ENCODE measurements around the gene MT1B. TPM values are rescaled to one million over a fixed set of nuclear protein-coding genes. Genes with fewer than 3 reads are reported as not detected.

The MT1B gene
- total and polyA plus RNA-seq, 2 of the 13 experiments (the other 11 are each of a cell fraction or from before 2014, with no cell fraction given): 0.89 TPM; not detected in 1

DNA sequence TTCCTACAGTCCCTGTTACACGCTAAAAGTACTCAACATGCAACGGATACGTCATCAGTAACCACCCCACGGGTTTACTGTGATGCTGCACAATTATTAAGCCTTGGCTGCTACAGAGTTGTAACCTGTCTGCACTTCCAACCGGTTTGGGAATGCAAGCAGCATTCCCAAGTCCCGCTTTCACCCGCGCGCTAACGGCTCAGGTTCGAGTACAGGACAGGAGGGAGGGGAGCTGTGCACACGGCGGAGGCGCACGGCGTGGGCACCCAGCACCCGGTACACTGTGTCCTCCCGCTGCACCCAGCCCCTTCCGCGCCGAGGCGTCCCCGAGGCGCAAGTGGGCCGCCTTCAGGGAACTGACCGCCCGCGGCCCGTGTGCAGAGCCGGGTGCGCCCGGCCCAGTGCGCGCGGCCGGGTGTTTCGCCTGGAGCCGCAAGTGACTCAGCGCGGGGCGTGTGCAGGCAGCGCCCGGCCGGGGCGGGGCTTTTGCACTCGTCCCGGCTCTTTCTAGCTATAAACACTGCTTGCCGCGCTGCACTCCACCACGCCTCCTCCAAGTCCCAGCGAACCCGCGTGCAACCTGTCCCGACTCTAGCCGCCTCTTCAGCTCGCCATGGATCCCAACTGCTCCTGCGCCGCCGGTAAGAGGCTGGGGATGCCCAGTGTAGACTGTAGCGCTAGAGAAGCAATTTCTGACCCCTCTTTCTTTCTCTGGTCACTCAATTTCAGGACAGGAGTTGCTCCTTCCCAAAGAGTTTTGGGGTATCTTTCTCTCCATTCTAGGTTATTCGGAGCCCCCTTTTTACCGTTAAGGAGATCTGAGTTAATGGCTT, 43.4 kb upstream of the MT1B start, which contains the start of gene MT2A (continued):
- TF ChIP-seq KDM1A (CRISPR knock-in tag; IDR thresholded peaks at IDR 0.05) (no peak), SIN3B (IDR thresholded peaks at IDR 0.05; ENCODE audit: low read length) (0 out of 2 replicates have a peak, but pooled peaks have one; percentile 25), ZNF530 (CRISPR knock-in tag; IDR thresholded peaks at IDR 0.05; ENCODE audit: low read depth) (0 out of 2 replicates have a peak, but pooled peaks have one; percentile 19), ZNF17 (CRISPR knock-in tag; IDR thresholded peaks at IDR 0.05) (no peak), MIER3 (CRISPR knock-in tag; IDR thresholded peaks at IDR 0.05; ENCODE audit: borderline replicate concordance) (peak; percentile 17; the same call in 1 of the 2 replicates), UBTF (CRISPR knock-in tag; IDR thresholded peaks at IDR 0.05) (peak; percentile 84; the same call in 1 of the 2 replicates), ZNF431 (CRISPR knock-in tag; IDR thresholded peaks at IDR 0.05; ENCODE audit: borderline replicate concordance, low read depth) (peak; percentile 82; the same call in 1 of the 2 replicates), HINFP (CRISPR knock-in tag; IDR thresholded peaks at IDR 0.05; ENCODE audit: low read depth) (no peak), HMGA1 (CRISPR knock-in tag; conservative IDR thresholded peaks at IDR 0.05) (no peak), ZMYM2 (CRISPR knock-in tag; IDR thresholded peaks at IDR 0.05) (0 out of 2 replicates have a peak, but pooled peaks have one; percentile 61)
- TF ChIP-seq, protein P1, sequence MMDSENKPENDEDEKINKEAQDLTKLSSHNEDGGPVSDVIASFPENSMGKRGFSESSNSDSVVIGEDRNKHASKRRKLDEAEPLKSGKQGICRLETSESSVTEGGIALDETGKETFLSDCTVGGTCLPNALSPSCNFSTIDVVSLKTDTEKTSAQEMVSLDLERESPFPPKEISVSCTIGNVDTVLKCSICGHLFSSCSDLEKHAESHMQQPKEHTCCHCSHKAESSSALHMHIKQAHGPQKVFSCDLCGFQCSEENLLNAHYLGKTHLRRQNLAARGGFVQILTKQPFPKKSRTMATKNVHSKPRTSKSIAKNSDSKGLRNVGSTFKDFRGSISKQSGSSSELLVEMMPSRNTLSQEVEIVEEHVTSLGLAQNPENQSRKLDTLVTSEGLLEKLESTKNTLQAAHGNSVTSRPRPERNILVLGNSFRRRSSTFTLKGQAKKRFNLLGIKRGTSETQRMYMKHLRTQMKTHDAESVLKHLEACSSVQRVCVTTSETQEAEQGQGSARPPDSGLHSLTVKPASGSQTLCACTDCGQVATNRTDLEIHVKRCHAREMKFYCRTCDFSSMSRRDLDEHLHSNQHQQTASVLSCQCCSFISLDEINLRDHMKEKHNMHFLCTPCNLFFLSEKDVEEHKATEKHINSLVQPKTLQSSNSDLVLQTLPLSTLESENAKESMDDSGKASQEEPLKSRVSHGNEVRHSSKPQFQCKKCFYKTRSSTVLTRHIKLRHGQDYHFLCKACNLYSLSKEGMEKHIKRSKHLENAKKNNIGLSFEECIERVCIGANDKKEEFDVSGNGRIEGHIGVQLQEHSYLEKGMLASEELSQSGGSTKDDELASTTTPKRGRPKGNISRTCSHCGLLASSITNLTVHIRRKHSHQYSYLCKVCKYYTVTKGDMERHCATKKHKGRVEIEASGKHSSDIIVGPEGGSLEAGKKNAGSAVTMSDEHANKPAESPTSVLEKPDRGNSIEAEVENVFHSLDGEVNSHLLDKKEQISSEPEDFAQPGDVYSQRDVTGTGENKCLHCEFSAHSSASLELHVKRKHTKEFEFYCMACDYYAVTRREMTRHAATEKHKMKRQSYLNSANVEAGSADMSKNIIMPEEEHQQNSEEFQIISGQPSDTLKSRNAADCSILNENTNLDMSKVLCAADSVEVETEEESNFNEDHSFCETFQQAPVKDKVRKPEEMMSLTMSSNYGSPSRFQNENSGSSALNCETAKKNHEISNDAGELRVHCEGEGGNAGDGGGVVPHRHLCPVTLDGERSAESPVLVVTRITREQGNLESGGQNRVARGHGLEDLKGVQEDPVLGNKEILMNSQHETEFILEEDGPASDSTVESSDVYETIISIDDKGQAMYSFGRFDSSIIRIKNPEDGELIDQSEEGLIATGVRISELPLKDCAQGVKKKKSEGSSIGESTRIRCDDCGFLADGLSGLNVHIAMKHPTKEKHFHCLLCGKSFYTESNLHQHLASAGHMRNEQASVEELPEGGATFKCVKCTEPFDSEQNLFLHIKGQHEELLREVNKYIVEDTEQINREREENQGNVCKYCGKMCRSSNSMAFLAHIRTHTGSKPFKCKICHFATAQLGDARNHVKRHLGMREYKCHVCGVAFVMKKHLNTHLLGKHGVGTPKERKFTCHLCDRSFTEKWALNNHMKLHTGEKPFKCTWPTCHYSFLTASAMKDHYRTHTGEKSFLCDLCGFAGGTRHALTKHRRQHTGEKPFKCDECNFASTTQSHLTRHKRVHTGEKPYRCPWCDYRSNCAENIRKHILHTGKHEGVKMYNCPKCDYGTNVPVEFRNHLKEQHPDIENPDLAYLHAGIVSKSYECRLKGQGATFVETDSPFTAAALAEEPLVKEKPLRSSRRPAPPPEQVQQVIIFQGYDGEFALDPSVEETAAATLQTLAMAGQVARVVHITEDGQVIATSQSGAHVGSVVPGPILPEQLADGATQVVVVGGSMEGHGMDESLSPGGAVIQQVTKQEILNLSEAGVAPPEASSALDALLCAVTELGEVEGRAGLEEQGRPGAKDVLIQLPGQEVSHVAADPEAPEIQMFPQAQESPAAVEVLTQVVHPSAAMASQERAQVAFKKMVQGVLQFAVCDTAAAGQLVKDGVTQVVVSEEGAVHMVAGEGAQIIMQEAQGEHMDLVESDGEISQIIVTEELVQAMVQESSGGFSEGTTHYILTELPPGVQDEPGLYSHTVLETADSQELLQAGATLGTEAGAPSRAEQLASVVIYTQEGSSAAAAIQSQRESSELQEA (CRISPR knock-in tag; IDR thresholded peaks at IDR 0.05; ENCODE audit: not compliant biosample characterization): peak; percentile 92
- TF ChIP-seq, protein P2, sequence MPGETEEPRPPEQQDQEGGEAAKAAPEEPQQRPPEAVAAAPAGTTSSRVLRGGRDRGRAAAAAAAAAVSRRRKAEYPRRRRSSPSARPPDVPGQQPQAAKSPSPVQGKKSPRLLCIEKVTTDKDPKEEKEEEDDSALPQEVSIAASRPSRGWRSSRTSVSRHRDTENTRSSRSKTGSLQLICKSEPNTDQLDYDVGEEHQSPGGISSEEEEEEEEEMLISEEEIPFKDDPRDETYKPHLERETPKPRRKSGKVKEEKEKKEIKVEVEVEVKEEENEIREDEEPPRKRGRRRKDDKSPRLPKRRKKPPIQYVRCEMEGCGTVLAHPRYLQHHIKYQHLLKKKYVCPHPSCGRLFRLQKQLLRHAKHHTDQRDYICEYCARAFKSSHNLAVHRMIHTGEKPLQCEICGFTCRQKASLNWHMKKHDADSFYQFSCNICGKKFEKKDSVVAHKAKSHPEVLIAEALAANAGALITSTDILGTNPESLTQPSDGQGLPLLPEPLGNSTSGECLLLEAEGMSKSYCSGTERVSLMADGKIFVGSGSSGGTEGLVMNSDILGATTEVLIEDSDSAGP (CRISPR knock-in tag; IDR thresholded peaks at IDR 0.05; ENCODE audit: borderline replicate concordance): peak; percentile 95; the same call in 1 of the 2 replicates
